Colonic mucosa (tissue), 4 donors: ENCODE results near the gene MAD2L2. TPM values are rescaled to one million over a fixed set of nuclear protein-coding genes. Genes with fewer than 3 reads are reported as not detected.

Experiments
- DNase-seq: peaks from one replicate; pipeline ENCODE4 v3.0.0-alpha.2; 2020
- H3K27ac ChIP-seq: fragments of 200-600 bp; one replicate; pipeline ENCODE4 v1.8.0; 2021
- H3K27me3 ChIP-seq: fragments of 200-600 bp; one replicate; pipeline ENCODE4 v1.8.0; 2021
- H3K36me3 ChIP-seq: fragments of 200-600 bp; one replicate; pipeline ENCODE4 v1.8.0; 2021
- H3K4me1 ChIP-seq: fragments of 200-600 bp; one replicate; pipeline ENCODE4 v1.8.0; 2021; ENCODE audit warnings: mild to moderate bottlenecking
- H3K4me3 ChIP-seq: fragments of 200-600 bp; one replicate; pipeline ENCODE4 v1.8.0; 2021
- H3K9ac ChIP-seq, 2 donors: one replicate each; pipeline ENCODE4 v1.7.0; 2013; ENCODE audit warnings: control low read depth in 2 of 2, low read depth in 2 of 2, low read length in 2 of 2
- H3K9me3 ChIP-seq: fragments of 200-600 bp; one replicate; pipeline ENCODE4 v1.8.0; 2021
- CTCF ChIP-seq: fragments of 200-600 bp; IDR thresholded peaks from one replicate; pipeline ENCODE4 v1.8.0; 2022; ENCODE audit warnings: antibody characterized with exemption, mild to moderate bottlenecking
- intact Hi-C: fragments of 100-400 bp; cut with DNase I; formaldehyde crosslinking; loops from one replicate; pipeline ENCODE4 v1.14.1; 2022
- total RNA-seq, 2 donors: library from RNA; stranded (reverse); fragmentation: NEBNext Ultra II Directional in 1 of 2; extraction: Animal tissue kit (Norgen Biotek cat#: 25700) in 1 of 2; gene quantifications; one replicate each; pipeline ENCODE4 v1.2.1, GENCODE V29; 2021
- donor health status: healthy.
- donor health status: DM: no; HTN: no; CAD: no.
- donor health status: DM: no; HTN: no; CAD: no.

MAD2L2 gene
- total RNA-seq, 2 donors from 2014 or later: 8.5 to 12.4 TPM

- H3K27ac ChIP-seq: peak overlapping the region; percentile 51
- H3K9ac ChIP-seq: peak overlapping the region; percentile 70 to 84
- no peaks in the 10 kb centered on the region for H3K4me1 ChIP-seq
- H3K27me3 ChIP-seq: peaks cover 5% of the 10 kb centered on the region
- no peak for DNase-seq
- H3K36me3 ChIP-seq: no peaks in the 10 kb centered on the region
- TF ChIP-seq CTCF: no peak
- intact Hi-C loops: no loop called here
- peak overlapping the region; percentile 77 for H3K4me3 ChIP-seq
- H3K9me3 ChIP-seq: no peaks in the 10 kb centered on the region
Observed at GRCh38 chr1:11680270-11681070, 478 bp downstream of the MAD2L2 start.

GRCh38 chr1:11678442-11678841, 2.5 kb downstream of the MAD2L2 start:
- TF ChIP-seq CTCF: no peak
- DNase-seq: no peak
- Histone ChIP-seq H3K4me1 (no peaks in the 10 kb centered on the region), H3K9ac (no peak overlapping the region), H3K9me3 (no peaks in the 10 kb centered on the region), H3K27me3 (peaks cover 5% of the 10 kb centered on the region), H3K27ac (no peak overlapping the region), H3K4me3 (no peak overlapping the region), H3K36me3 (no peaks in the 10 kb centered on the region)
- intact Hi-C loops: no loop called here

- DNase-seq: no peak
- Histone ChIP-seq H3K9me3 (no peaks in the 10 kb centered on the region), H3K36me3 (no peaks in the 10 kb centered on the region), H3K4me3 (no peak overlapping the region), H3K27me3 (no peaks in the 10 kb centered on the region), H3K27ac (no peak overlapping the region), H3K9ac (no peak overlapping the region), H3K4me1 (no peaks in the 10 kb centered on the region)
- intact Hi-C loops: no loop called here
- TF ChIP-seq CTCF: no peak
Observed at GRCh38 chr1:11676386-11677103, 4.4 kb downstream of the MAD2L2 start.

GRCh38 chr1:11675325-11675724, 5.6 kb downstream of the MAD2L2 start:
- no peaks in the 10 kb centered on the region for H3K4me1 ChIP-seq
- intact Hi-C loops: no loop called here
- no peak overlapping the region for H3K4me3 ChIP-seq
- H3K9me3 ChIP-seq: no peaks in the 10 kb centered on the region
- no peak overlapping the region for H3K27ac ChIP-seq
- H3K36me3 ChIP-seq: no peaks in the 10 kb centered on the region
- no peak for TF ChIP-seq CTCF
- no peak overlapping the region for H3K9ac ChIP-seq
- DNase-seq: no peak
- H3K27me3 ChIP-seq: no peaks in the 10 kb centered on the region

GRCh38 chr1:11674488-11674887, 6.5 kb downstream of the MAD2L2 start:
- Histone ChIP-seq H3K9ac (no peak overlapping the region), H3K27me3 (no peaks in the 10 kb centered on the region), H3K36me3 (no peaks in the 10 kb centered on the region), H3K27ac (no peak overlapping the region), H3K4me1 (no peaks in the 10 kb centered on the region), H3K9me3 (no peaks in the 10 kb centered on the region), H3K4me3 (no peak overlapping the region)
- intact Hi-C loops: no loop called here
- DNase-seq: no peak
- no peak for TF ChIP-seq CTCF
